ENCODE data around the gene BOK. TPM values are rescaled to one million over a fixed set of nuclear protein-coding genes. Genes with fewer than 3 reads are reported as not detected.
A peak's percentile ranks its signal among the peaks of the same experiment; 100 is the strongest.

Gene BOK
- total RNA-seq, 1 experiment from 2014 or later = 33.9 TPM

GRCh38 chr2:241555711-241556110 is 2.8 kb upstream of the BOK start:
- H2BK20ac ChIP-seq (ENCODE audit: low read depth, low read length, poor library complexity, severe bottlenecking) = no peak overlapping the region
- no peak overlapping the region for H3K4me3 Mint-ChIP-seq
- peaks cover 21 to 29% of the 10 kb centered on the region in 2 experiments for H3K4me1 Mint-ChIP-seq
- no peaks in the 10 kb centered on the region for H3K27me3 ChIP-seq (ENCODE audit: insufficient read depth, low read length)
- H3K23me2 ChIP-seq (ENCODE audit: insufficient read length, low read depth, low read length, poor library complexity, severe bottlenecking) = peaks cover 6% of the 10 kb centered on the region
- no peak overlapping the region for H3K27ac Mint-ChIP-seq
- H3K4me1 ChIP-seq (ENCODE audit: insufficient read depth, low read length) = peaks cover 5% of the 10 kb centered on the region; the same call in 1 of the 2 replicates
- no peak overlapping the region for H3K23ac ChIP-seq (ENCODE audit: insufficient read length, low read depth, low read length)
- no peak overlapping the region for H3K18ac ChIP-seq (ENCODE audit: insufficient read length, low read depth, low read length)
- H3K36me3 Mint-ChIP-seq (ENCODE audit: insufficient read depth in 1 of 3, low read depth in 3 of 3) = peaks cover 0 to 4% (median 3%) of the 10 kb centered on the region in 3 experiments; a peak in 3 of 7 replicates
- no peak overlapping the region for H3T11ph ChIP-seq (ENCODE audit: low read length)
- no peak overlapping the region for H3K9ac ChIP-seq (ENCODE audit: extremely low read depth, insufficient read length, low read length)
- no peaks in the 10 kb centered on the region for H3K9me3 ChIP-seq (ENCODE audit: control insufficient read depth, low read depth, low read length)
- TF ChIP-seq CTCF (conservative IDR thresholded peaks at IDR 0.05) = no peak
- H3K27ac ChIP-seq (ENCODE audit: insufficient read length, low read depth, low read length) = no peak overlapping the region
- no peak overlapping the region for H2BK120ac ChIP-seq (ENCODE audit: low read depth, low read length, poor library complexity, severe bottlenecking)
- no peak overlapping the region for H3K14ac ChIP-seq (ENCODE audit: insufficient read depth, low read length)
- H2BK12ac ChIP-seq (ENCODE audit: insufficient read length, low read depth, low read length) = no peak overlapping the region
- H3K4ac ChIP-seq (ENCODE audit: low read depth, low read length) = no peak overlapping the region
- WGBS (ENCODE audit: extremely low coverage, insufficient read length, low lambda C conversion rate) = no CpG with 5 or more reads among the region's 3 CpGs
- no peaks in the 10 kb centered on the region for H4K20me1 ChIP-seq (ENCODE audit: control insufficient read depth, insufficient read depth, insufficient read length)
- no peak overlapping the region for H2BK5ac ChIP-seq (ENCODE audit: insufficient read length, low read length)
- H4K5ac ChIP-seq (ENCODE audit: insufficient read length, low read depth, low read length) = no peak overlapping the region
- no peak overlapping the region for H3K4me2 ChIP-seq (ENCODE audit: insufficient read depth, insufficient read length, low read length)
- no peak overlapping the region for H2AFZ ChIP-seq (ENCODE audit: low read length)
- H2BK15ac ChIP-seq (ENCODE audit: low read depth, low read length) = no peak overlapping the region
- peak; percentile 71 for DNase-seq
- H3K56ac ChIP-seq (ENCODE audit: insufficient read length, low read depth, low read length) = no peak overlapping the region
- peaks cover 3% of the 10 kb centered on the region for H3K27me3 Mint-ChIP-seq (ENCODE audit: low read depth)
- peaks cover 0 to 3% of the 10 kb centered on the region in 2 experiments; a peak in 2 of 5 replicates for H3K9me3 Mint-ChIP-seq
- H3K79me1 ChIP-seq (ENCODE audit: insufficient read depth, low read depth, low read length, poor library complexity, severe bottlenecking) = no peaks in the 10 kb centered on the region
- no peaks in the 10 kb centered on the region for H3K79me2 ChIP-seq (ENCODE audit: insufficient read depth, low read length)
- no peak overlapping the region for H4K91ac ChIP-seq (ENCODE audit: insufficient read length, low read depth, low read length)
- no peak overlapping the region for H2AK5ac ChIP-seq (ENCODE audit: insufficient read length, low read length)
- H4K8ac ChIP-seq (replicated peaks; ENCODE audit: insufficient read length, low read depth, low read length) = no peak overlapping the region
